Skeletal muscle tissue (tissue), 4 donors: ENCODE measurements around the gene INCENP. TPM values are rescaled to one million over a fixed set of nuclear protein-coding genes. Genes with fewer than 3 reads are reported as not detected.
A peak's percentile ranks its signal among the peaks of the same experiment; 100 is the strongest.

Experiments used
- H3K27ac ChIP-seq: one replicate; pipeline ENCODE4 v1.7.0; 2013; ENCODE audit warnings: mild to moderate bottlenecking, low read depth, low read length, inconsistent platforms
- H3K27me3 ChIP-seq, 3 donors: one replicate each; pipeline ENCODE4 v1.7.0; 2013; ENCODE audit warnings: low read length in 3 of 3; ENCODE audit not compliant: control insufficient read depth in 3 of 3, insufficient read depth in 3 of 3
- H3K36me3 ChIP-seq, 3 donors: one replicate each; pipeline ENCODE4 v1.7.0; 2013; ENCODE audit warnings: low read length in 3 of 3; ENCODE audit not compliant: control insufficient read depth in 3 of 3, insufficient read depth in 3 of 3
- H3K4me1 ChIP-seq, 3 donors: one replicate each; pipeline ENCODE4 v1.7.0; 2013; ENCODE audit warnings: low read length in 3 of 3, mild to moderate bottlenecking in 3 of 3; ENCODE audit not compliant: control insufficient read depth in 3 of 3, insufficient read depth in 3 of 3
- H3K4me3 ChIP-seq, 3 donors: one replicate each; pipeline ENCODE4 v1.7.0; 2013; ENCODE audit warnings: low read length in 3 of 3
- H3K9ac ChIP-seq, 3 donors: one replicate each; pipeline ENCODE4 v1.7.0; 2013; ENCODE audit warnings: low read length in 3 of 3, mild to moderate bottlenecking in 3 of 3, moderate library complexity in 2 of 3, low read depth in 1 of 3
- H3K9me3 ChIP-seq, 3 donors: one replicate each; pipeline ENCODE4 v1.7.0; 2013; ENCODE audit warnings: low read length in 3 of 3; ENCODE audit not compliant: control insufficient read depth in 3 of 3
- total RNA-seq: library from RNA; depleted of rRNA; stranded (reverse); fragments of >200 nt; gene quantifications from one replicate; pipeline ENCODE4 v1.2.3, GENCODE V29; 2014
- donor health status: Osteomylitis.

Gene INCENP
- total RNA-seq, 1 donor from 2014 or later: 6.8 TPM

DNA sequence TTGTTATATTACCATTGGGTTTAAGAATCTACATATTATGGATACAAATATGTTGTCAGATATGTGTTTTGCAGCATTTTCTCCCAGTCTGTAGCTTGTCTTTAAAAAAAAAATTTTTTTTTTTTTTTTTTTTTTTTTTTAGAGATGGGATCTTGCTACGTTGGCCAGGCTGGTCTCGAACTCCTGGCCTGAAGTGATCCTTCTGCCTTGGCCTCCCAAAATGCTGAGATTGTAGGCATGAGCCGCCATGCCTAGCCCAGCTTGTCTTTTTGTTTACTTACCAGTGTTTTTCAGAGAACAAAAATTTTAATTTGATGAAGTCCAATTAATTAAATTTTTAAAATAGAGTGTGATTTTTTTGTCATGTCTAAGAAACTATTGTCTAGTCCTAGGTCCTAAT lies 29.8 kb downstream of the INCENP start:
- Histone ChIP-seq H3K4me1 (peaks cover 0 to 7% (median 0%) of the 10 kb centered on the region in 3 donors), H3K9me3 (no peaks in the 10 kb centered on the region), H3K27ac (no peak overlapping the region), H3K27me3 (peaks cover 0 to 3% (median 0%) of the 10 kb centered on the region in 3 donors), H3K36me3 (peaks cover 24 to 34% (median 33%) of the 10 kb centered on the region in 3 donors), H3K9ac (no peak overlapping the region), H3K4me3 (no peak overlapping the region)

DNA sequence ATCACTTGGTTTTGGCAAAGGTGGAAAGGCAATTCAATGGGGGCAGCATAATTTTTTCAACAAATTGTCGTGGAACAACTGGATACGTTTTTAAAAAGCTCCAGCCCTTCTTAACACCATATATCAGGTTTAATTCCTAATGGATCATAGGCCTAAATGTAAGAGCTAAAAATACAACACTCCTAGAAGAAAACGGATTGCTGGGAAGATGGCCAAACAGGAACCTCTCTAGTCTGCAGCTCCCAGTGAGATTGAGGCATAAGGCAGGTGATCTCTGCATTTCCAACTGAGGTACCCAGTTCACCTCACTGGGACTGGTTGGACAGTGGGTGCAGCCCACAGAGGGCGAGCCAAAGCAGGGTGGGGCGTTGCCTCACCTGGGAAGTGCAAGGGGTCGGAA lies 33.8 kb downstream of the INCENP start:
- H3K9me3 ChIP-seq: no peaks in the 10 kb centered on the region
- H3K9ac ChIP-seq: no peak overlapping the region
- peaks cover 0 to 3% (median 0%) of the 10 kb centered on the region in 3 donors for H3K27me3 ChIP-seq

DNA sequence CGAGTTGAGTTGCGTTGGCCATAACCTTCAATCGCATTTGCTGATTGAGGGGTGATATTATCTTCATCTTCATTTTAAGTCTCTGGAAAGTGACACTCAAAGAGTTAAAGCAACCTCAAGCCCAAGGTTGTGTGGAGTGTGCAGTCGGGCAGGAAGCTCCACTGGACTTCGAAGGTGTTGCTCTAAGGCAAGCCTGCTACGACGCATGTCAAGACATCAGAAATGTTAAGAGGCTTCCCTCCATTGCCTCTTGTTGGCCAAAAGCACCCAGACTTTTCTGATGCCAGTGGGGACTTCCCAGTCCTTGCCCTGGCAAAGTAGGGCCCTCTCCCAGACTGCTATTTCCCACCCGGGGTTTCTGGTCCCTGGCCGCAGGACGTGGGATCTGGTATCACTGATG lies 42.6 kb downstream of the INCENP start:
- H3K9ac ChIP-seq: no peak overlapping the region
- peaks cover 0 to 17% (median 7%) of the 10 kb centered on the region in 3 donors for H3K4me1 ChIP-seq
- no peaks in the 10 kb centered on the region for H3K9me3 ChIP-seq
- H3K27me3 ChIP-seq: no peaks in the 10 kb centered on the region
- H3K36me3 ChIP-seq: no peaks in the 10 kb centered on the region
- H3K4me3 ChIP-seq: no peak overlapping the region
- no peak overlapping the region for H3K27ac ChIP-seq

More for the DNA sequence above, 33.8 kb downstream of the INCENP start:
- peaks cover 0 to 5% (median 0%) of the 10 kb centered on the region in 3 donors for H3K4me1 ChIP-seq
- no peak overlapping the region for H3K27ac ChIP-seq
- no peak overlapping the region for H3K4me3 ChIP-seq
- H3K36me3 ChIP-seq: peaks cover under 1 to 2% (median 1%) of the 10 kb centered on the region in 3 donors

DNA sequence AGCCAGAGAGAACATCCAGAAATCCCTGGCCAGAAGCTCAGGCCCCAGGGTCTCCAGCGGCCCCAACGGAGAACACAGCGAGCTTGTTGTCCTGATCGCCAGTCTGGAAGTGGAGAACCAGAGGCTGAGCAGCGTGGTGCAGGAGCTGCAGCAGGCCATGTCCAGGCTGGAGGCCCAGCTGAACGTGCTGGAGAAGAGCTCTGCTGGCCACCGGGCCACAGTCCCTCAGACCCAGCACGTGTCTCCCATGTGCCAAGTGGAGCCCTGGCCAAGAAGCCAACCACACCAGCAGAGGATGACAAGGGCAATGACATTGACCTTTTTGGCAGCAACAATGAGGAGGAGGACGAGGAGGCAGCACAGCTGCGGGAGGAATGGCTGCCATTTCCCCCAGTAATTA lies 45.6 kb downstream of the INCENP start:
- Histone ChIP-seq H3K27ac (peak overlapping the region; percentile 25), H3K9me3 (no peaks in the 10 kb centered on the region), H3K9ac (peak overlapping the region in 1 of 3 donors; percentile 9), H3K4me1 (peaks cover 0 to 22% (median 7%) of the 10 kb centered on the region in 3 donors), H3K27me3 (peaks cover 0 to 3% (median 0%) of the 10 kb centered on the region in 3 donors), H3K36me3 (no peaks in the 10 kb centered on the region), H3K4me3 (peak overlapping the region in 1 of 3 donors; percentile 35)

DNA sequence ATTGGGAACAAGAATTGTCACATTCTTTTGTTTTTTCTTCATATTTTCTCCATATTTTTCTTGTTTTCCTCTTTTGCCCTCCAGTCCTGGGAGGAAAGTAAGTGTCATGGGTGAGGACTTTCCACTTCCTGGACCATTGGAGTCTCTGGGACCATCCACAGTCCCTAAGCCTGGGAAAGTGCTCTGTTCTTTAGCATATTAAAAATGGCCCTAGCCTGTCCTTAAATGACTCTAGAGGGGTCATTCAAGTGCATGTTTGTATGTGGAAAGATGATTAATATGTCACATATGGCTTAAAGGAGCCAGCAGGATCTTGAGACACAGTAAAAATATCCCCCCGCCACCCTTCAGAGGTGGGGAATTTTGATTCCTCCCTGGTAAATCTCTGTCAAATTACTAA lies 46.1 kb downstream of the INCENP start:
- no peak overlapping the region for H3K4me3 ChIP-seq
- peaks cover 0 to 3% (median 0%) of the 10 kb centered on the region in 3 donors for H3K27me3 ChIP-seq
- no peak overlapping the region for H3K9ac ChIP-seq
- H3K36me3 ChIP-seq: no peaks in the 10 kb centered on the region
- H3K27ac ChIP-seq: peak overlapping the region; percentile 25
- H3K9me3 ChIP-seq: no peaks in the 10 kb centered on the region
- peaks cover 0 to 22% (median 7%) of the 10 kb centered on the region in 3 donors for H3K4me1 ChIP-seq

DNA sequence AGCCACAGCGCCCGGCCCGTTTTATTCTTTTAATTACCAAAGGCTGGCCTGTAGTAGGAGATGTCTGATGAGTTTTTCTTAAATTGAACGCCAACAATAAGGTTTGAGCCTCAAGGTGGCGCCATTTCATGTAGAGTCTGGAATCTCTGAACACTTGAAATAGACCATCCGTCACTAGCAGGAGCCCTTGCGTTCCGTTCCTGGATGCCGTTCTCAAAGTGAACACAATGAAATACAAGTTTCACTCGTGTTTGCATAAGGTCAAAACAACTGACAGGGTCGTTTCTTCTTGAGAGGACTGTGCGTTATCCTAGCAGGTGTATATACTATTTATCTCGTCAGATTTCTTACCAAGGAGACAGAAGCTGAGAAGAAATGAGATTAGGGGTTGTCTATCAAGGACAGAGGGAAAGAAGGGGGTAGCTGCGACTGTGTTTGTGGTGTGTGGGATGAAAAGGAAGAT lies 47.5 kb downstream of the INCENP start:
- H3K27ac ChIP-seq: no peak overlapping the region
- H3K36me3 ChIP-seq: no peaks in the 10 kb centered on the region
- H3K9me3 ChIP-seq: no peaks in the 10 kb centered on the region
- H3K27me3 ChIP-seq: peaks cover 0 to 5% (median 0%) of the 10 kb centered on the region in 3 donors
- no peak overlapping the region for H3K4me3 ChIP-seq
- H3K9ac ChIP-seq: no peak overlapping the region
- H3K4me1 ChIP-seq: peaks cover 0 to 22% (median 7%) of the 10 kb centered on the region in 3 donors

DNA sequence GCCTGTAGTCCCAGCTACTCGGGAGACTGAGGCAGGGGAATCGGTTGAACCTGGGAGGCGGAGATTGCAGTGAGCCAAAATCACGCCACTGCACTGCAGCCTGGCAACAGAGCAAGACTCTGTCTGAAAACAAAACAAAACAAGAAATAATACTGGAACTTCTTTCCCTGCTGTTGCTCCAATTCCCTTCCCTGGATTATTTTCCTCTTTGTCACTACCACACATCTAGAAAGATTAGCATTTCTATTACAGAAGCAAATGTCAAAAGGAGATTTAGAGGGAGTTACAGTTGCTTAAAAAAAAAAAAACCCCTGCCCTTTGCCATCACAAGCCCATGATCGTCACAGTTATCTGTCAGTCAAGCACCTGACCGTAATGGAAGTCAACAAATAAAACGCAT lies 48.5 kb downstream of the INCENP start:
- peaks cover 0 to 5% (median 0%) of the 10 kb centered on the region in 3 donors for H3K27me3 ChIP-seq
- no peak overlapping the region for H3K9ac ChIP-seq
- H3K36me3 ChIP-seq: no peaks in the 10 kb centered on the region
- peaks cover 0 to 22% (median 7%) of the 10 kb centered on the region in 3 donors for H3K4me1 ChIP-seq
- H3K27ac ChIP-seq: no peak overlapping the region
- no peak overlapping the region for H3K4me3 ChIP-seq
- H3K9me3 ChIP-seq: no peaks in the 10 kb centered on the region

DNA sequence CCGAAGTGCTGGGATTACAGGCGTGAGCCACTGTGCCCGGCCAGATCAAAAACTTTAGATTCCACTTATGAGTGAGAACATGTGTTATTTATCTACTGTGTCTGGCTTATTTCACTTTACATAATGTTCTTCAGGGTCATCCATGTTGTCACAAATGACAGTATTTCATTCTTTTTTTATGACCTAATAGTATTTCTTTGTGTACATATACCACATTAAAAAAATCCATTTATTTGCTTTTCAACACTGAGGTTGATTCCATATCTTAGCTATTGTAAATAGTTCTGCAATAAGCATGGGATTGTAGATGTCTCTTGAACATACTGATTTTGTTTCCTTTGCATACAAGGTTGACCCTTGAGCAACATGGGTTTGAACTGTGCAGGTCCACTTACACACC lies 53.0 kb downstream of the INCENP start:
- Histone ChIP-seq H3K4me1 (peaks cover 0 to 2% (median 0%) of the 10 kb centered on the region in 3 donors), H3K27me3 (peaks cover 0 to 9% (median 0%) of the 10 kb centered on the region in 3 donors), H3K4me3 (no peak overlapping the region), H3K9me3 (no peaks in the 10 kb centered on the region), H3K27ac (no peak overlapping the region), H3K9ac (no peak overlapping the region), H3K36me3 (no peaks in the 10 kb centered on the region)

DNA sequence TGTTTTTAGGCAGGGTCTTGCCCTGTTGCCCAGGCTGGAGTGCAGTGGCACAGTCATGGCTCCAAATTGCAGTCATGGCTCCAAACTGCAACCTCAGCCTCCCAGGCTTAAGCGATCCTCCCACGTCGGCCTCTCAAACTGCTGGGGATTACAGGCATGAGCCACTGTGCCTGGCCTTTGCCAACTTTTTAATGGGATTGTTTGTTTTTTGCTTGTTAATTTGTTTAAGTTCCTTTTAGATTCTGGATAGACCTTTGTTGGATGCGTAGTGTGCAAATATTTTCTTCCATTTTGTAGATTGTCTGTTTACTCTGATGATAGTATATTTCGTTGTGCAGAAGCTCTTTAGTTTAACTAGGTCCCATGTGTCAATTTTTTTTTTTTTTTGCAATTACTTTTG lies 56.2 kb downstream of the INCENP start:
- Histone ChIP-seq H3K4me3 (no peak overlapping the region), H3K36me3 (no peaks in the 10 kb centered on the region), H3K27me3 (peaks cover 0 to 7% (median 0%) of the 10 kb centered on the region in 3 donors), H3K9ac (no peak overlapping the region), H3K27ac (no peak overlapping the region), H3K4me1 (no peaks in the 10 kb centered on the region), H3K9me3 (no peaks in the 10 kb centered on the region)

DNA sequence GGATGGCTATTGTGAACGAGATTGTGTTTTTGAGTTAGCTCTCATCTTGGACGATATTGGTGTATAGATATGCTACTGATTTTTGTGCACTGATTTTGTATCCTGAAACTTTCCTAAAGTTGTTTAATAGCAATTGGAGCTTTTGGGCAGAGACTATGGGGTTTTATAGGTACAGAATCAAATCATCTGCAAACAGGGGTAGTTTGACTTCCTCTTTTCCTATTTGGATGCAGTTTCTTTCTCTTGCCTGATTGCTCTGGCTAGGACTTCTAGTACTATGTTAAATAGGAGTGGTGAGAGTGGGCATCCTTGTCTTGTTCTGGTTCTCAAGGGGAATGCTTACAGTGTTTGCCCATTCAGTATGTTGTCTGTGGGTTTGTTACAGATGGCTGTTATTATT lies 57.3 kb downstream of the INCENP start:
- Histone ChIP-seq H3K36me3 (no peaks in the 10 kb centered on the region), H3K27ac (no peak overlapping the region), H3K27me3 (peaks cover 0 to 4% (median 0%) of the 10 kb centered on the region in 3 donors), H3K9ac (no peak overlapping the region), H3K4me1 (no peaks in the 10 kb centered on the region), H3K4me3 (no peak overlapping the region), H3K9me3 (no peaks in the 10 kb centered on the region)
